Embryonic facial prominence (tissue), 1 donor: ENCODE results near the gene DNAJC18.
"Not testable (repeated sequence)": the region's sequence is repeated elsewhere in the genome, so short reads cannot be mapped to it uniquely, and the experiment has no call there.

Experiments
- DNase-seq: peaks from one replicate; pipeline ENCODE4 v3.0.0-alpha.2; 2016; ENCODE audit errors: extremely low spot score

DNAJC18 gene

GRCh38 chr5:139426203-139426885 lies 13.0 kb downstream of the DNAJC18 start:
- DNase-seq, result no peak

- DNase-seq, result no peak
Measured at GRCh38 chr5:139425497-139425896, 13.8 kb downstream of the DNAJC18 start.

DNA sequence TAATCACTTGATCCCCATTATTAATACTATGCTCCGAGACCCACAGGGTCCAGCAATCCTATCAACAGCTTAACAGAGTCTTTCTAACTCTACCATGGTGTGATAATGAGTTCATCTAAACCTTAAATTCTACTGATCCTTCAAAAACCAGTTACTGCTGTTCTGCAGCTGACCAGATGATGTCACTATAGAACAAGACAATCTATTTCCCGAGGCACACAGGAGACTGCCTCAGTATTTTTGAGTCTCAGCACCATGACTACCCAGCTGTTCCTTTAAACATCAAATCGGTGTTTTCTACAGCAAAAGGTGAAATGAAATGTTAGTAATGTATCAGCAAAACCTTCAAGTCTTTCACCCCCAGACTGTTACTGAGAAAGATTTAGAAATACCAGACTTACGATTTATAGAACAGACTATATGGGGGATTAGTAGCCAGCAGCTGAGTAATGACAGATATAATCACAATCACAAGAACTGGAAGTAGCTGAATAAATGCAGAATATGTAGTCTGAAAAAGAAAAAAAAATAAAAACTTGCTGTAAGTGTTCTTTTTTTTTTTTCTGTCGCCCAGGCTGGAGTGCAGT lies 16.9 kb downstream of the DNAJC18 start:
- peak; percentile 82 for DNase-seq

DNA sequence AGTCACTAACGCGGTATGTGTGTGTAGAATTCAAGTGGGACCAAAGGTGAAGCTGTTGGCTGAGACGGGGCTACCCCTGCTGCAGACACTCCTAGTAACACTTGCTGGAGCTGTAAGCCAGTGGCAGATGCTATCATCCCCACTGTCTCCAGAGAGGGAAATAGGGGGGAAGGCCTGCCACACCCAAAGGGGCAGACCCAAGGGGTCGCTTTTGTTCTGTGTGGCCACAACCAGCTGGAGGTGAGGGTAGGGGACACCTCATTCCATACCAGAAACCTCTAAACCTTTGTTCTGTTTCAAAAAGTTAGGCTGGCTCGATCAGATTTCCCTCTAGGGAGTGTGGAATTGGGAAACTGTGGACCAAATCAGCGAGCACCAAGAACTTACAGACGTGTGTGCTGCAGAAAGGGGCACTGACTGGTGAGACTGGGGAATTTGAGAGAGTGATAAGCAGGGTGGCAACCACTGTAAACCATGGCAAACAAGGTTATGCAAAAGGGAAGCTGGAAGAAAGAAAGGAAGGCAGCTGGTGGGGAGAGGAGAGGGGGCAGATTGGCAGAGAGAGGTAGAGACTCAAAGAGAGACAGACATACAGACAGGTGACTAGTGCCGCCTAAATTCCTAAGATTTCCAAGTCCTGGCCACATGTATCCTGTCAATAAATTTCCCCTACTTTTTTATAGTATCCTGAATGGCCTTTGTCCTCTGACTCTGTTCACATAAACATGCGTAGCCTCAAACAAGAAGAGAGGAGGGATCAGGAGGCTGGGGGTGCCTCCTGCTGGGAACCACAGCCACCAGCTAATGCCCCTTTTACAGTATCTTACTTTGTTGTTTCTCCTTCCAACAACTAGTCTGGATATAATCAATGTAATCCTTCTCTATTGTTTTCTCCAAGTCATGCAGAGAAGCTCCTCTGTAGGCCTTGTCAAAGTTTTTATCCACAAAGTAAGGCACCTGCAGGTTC lies 19.8 kb downstream of the DNAJC18 start:
- no peak for DNase-seq

GRCh38 chr5:139418793-139419192 lies 20.5 kb downstream of the DNAJC18 start:
- DNase-seq, result no peak

DNA sequence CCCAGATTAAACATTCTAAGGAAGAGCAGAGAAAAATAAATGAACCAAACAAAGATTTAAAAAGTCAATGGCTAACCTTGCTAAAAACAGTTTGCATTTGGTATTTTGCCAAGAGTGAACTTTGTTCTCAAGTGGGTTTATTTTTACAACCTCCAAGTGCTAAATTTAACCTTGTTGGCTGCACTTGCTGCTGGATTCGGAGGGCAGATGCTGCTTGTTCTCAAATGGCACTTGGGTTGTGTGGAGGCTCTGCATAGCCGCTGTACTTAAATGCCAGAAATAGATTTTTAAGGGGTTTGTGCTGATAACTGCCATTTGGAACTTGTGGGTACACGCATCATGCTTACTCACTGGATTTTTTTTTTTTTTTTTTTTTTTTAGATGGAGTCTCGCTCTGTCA lies 22.1 kb downstream of the DNAJC18 start:
- DNase-seq, result no peak

- no peak for DNase-seq
Measured at GRCh38 chr5:139416651-139417050, 22.7 kb downstream of the DNAJC18 start.

- DNase-seq, result no peak
Measured at GRCh38 chr5:139415869-139416268, 23.5 kb downstream of the DNAJC18 start.

DNA sequence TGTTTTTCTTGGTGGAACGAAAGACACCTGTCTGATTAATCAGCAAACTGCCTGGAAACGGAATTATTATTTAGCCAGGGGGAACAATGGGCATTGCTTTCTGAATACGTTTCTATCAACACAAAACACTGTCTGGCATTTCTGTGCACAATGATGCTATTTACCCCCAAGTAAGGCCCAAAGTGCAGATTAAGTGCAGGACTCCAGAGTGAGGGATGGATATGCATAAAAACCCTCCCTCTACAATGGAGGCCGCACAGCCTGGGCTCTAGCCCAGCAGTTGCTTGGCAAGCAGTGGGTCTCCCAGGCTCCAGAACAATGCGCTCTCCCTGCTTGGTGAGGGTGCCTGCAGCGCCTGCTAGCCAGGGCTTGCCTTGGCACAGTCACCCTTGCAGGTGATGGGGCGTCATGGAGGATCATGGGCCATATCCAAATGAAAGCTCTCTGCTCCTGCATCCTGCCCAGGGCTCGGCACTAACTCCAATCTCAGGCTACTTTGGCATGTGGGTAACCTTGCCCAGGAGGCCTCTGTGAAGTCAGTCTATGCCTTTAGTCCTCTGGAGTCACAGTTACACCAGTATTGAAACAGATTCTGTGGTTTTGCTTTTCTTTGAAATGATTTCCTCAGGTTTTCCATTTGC lies 24.0 kb downstream of the DNAJC18 start:
- no peak for DNase-seq

DNA sequence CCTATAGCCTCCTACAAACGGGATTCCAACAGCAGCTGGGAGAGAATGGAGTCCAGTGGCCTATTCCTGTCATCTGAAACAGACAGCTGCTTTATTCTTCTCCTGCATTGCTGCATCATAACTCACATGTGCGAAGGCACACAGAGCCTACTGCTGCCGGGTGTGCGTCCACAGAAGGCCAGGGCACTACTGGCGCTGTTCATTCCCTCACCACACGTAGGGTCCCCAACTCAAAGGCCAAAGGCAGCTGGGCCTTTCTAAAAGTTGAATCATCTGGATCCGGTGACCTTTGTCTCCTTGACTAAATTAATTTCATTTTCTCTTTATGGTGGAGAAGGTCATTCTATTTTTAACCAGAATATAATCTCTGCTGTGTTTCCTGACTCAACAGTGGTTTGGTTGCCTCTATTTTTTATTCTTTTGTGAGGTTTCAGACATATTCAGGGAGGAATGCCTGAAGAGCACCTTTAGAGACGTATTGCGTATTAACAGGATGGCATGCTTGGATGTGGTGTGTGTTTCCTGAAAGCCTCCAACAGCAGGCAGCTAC lies 24.7 kb downstream of the DNAJC18 start:
- DNase-seq, result no peak

DNA sequence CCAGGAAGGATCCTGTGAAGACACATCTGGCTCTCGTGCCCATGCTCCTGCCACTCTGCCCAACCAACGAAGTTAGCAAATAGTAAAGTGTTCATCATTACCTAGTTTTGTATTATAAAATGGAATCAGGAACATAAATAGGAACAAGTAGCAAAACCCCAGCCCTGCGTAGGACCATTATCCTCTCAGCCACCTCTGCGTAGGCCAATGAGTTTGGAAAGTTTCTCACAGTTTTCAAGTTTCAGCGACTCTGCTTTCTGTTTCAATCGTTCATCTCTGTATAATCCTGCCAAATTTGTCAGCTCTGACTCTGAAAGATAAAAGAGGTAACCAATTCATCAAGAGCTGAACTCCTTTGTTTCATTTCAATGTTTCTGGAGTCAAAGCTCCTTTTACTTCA lies 25.4 kb downstream of the DNAJC18 start:
- DNase-seq, result no peak

DNA sequence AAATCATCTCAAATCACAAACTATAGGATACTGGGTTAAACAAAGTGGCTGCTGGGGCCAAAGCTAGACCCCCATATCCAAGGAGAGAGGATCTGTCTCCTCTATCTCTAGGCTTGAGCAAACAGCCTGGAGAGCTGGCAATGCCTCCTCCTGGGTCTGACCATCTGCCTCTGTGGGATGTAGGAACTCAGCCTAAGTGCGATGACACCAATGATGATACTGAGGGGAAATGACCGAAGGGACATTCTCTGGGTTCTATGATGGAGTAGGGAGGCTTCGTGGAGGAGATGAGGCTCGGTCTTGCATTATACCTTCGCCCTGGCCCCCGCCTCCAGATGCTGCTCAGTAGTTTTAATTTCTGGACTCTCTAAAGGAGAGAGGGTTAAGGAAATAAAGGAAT lies 26.2 kb downstream of the DNAJC18 start:
- no peak for DNase-seq

- no peak for DNase-seq
Measured at GRCh38 chr5:139410993-139411828, 28.1 kb downstream of the DNAJC18 start.

- DNase-seq, result no peak
Measured at GRCh38 chr5:139410121-139410992, 29.0 kb downstream of the DNAJC18 start.

DNA sequence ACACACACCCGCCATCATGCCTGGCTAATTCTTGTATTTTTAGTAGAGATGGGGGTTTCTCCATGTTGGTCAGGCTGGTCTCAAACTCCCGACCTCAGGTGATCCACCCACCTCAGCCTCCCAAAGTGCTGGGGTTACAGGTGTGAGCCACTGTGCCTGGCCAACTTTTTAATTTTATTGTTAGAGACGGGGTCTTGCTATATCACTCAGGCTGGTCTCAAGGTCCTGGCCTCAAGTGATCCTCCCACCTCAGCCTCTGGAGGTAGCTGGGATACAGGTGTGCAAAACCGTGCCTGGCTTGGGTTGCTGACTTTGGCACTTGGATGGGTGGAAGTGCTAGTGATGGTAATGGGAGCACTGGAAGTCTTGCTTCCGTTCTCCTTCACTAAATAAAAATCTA lies 30.2 kb downstream of the DNAJC18 start:
- not testable (repeated sequence) for DNase-seq

- no peak for DNase-seq
Measured at GRCh38 chr5:139408191-139408590, 31.1 kb downstream of the DNAJC18 start.

DNA sequence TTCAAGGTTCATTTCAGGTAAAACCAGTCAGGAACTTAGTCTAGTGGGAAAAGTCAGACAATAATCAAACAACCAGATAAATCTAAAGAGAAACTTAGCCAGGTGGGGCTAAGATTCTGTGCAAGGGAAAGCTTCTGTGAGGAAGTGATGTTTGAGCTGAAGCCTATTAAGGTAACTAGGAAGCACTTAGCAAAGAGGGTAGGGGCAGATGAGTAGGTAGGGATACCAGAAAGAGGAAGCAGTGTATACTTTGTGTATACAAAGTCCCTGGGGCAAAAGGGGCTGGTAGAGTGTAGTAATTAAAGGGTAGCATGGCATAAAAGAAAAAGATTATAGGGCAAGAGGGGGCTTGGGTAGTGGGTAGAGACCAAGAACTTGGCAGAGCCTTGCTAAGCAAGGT lies 31.8 kb downstream of the DNAJC18 start:
- DNase-seq, result no peak

DNA sequence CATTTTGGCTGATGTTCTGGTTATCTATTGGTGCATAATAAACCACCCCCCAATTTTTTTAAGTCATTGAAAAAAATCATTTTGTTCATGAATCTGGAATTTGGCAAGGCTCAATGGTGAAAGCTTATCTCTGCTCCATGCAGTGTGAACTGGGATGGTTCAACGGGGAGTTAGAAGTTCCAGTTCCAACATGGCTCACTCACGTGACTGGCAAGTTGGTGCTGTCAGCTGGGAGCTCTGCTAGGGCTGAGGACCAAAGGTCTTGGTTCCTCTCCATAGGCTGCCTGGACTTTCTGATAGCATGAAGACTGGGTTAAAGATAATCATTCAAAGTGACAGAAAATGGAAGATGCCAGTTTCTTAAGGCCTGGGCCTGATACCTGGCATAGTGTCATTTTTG lies 32.4 kb downstream of the DNAJC18 start:
- no peak for DNase-seq

DNA sequence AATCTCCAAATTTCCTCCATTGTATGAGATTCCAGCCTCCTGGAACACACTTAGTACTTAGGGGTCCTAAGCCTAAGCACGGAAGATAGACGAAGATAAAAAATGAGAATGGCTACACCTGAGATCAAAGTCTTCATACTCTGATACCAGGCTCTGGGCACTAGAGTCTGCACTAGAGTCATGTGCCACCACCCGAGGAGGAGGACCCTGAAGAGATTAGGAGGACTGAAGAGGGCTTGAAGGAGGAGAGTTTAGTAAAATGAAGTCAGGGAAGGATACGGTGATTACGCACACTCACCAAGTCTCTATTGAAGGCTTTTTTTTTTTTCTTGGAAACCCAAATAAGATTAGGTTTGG lies 34.9 kb downstream of the DNAJC18 start:
- DNase-seq, result no peak
